Neural cell (in vitro differentiated cells): Measurements from ENCODE around the gene CYP3A5. TPM values are rescaled to one million over a fixed set of nuclear protein-coding genes. Genes with fewer than 3 reads are reported as not detected.

Source experiments
- H2AFZ ChIP-seq: fragments of 200-600, 300-800 bp; sonication (generic), shearing (Covaris generic); 2 replicates; pipeline ENCODE4 v1.6.0; 2014; ENCODE audit warnings: low read depth, mild to moderate bottlenecking, antibody characterized with exemption, low read length, moderate library complexity
- H3F3A ChIP-seq: fragments of 200-600 bp; shearing (Covaris generic); 2 replicates; pipeline ENCODE4 v1.6.1; 2016; ENCODE audit warnings: mild to moderate bottlenecking, moderate library complexity, mixed read lengths, antibody characterized with exemption, low read length; ENCODE audit not compliant: insufficient read depth, poor library complexity, severe bottlenecking
- H3K27ac ChIP-seq: fragments of 200-600, 300-800 bp; sonication (generic), shearing (Covaris generic); 2 replicates; pipeline ENCODE4 v1.5.1; 2014; ENCODE audit warnings: mild to moderate bottlenecking, low read length, moderate library complexity
- H3K27me3 ChIP-seq: fragments of 300-800, 200-600 bp; sonication (generic), shearing (Covaris generic); 2 replicates; pipeline ENCODE4 v1.6.0; 2014; ENCODE audit warnings: mild to moderate bottlenecking, low read depth, low read length, moderate library complexity; ENCODE audit not compliant: insufficient read depth
- H3K36me3 ChIP-seq: fragments of 300-800, 200-600 bp; sonication (generic), shearing (Covaris generic); 2 replicates; pipeline ENCODE4 v1.5.1; 2014; ENCODE audit warnings: mild to moderate bottlenecking, antibody characterized with exemption, low read length, moderate library complexity; ENCODE audit not compliant: insufficient read depth
- H3K4me2 ChIP-seq: fragments of 300-800, 200-600 bp; sonication (generic), shearing (Covaris generic); 2 replicates; pipeline ENCODE4 v1.6.0; 2014; ENCODE audit warnings: mild to moderate bottlenecking, low read length
- H3K4me3 ChIP-seq: fragments of 300-800, 200-600 bp; sonication (generic), shearing (Covaris generic); 2 replicates; pipeline ENCODE4 v1.5.1; 2014; ENCODE audit warnings: mild to moderate bottlenecking, low read length, moderate library complexity
- H3K79me2 ChIP-seq: fragments of 200-600 bp; shearing (Covaris generic); replicated peaks from 2 replicates; pipeline ENCODE4 v1.6.0; 2014; ENCODE audit warnings: mild to moderate bottlenecking, low read length, moderate library complexity; ENCODE audit not compliant: insufficient read depth
- H3K9ac ChIP-seq: fragments of 300-800, 200-600 bp; sonication (generic), shearing (Covaris generic); 2 replicates; pipeline ENCODE4 v1.6.1; 2016; ENCODE audit warnings: mild to moderate bottlenecking, low read length, mixed read lengths
- H3K9me2 ChIP-seq: fragments of 200-600 bp; shearing (Covaris generic); 2 replicates; pipeline ENCODE4 v1.6.1; 2016; ENCODE audit warnings: mild to moderate bottlenecking, low read length, mixed read lengths; ENCODE audit not compliant: insufficient read depth
- H3K9me3 ChIP-seq: fragments of 200-600, 300-800 bp; sonication (generic), shearing (Covaris generic); 2 replicates; pipeline ENCODE4 v1.6.1; 2016; ENCODE audit warnings: mild to moderate bottlenecking, mixed run types, low read length, moderate library complexity, mixed read lengths
- H4K20me1 ChIP-seq: fragments of 200-600 bp; shearing (Covaris generic); 2 replicates; pipeline ENCODE4 v1.6.1; 2016; ENCODE audit warnings: mild to moderate bottlenecking, mixed run types; ENCODE audit not compliant: insufficient read depth
- CTCF ChIP-seq: fragments of 450-650 bp; IDR thresholded peaks from 2 replicates; pipeline ENCODE4 v1.5.1; 2014; ENCODE audit warnings: antibody characterized with exemption, mild to moderate bottlenecking, moderate library complexity; ENCODE audit not compliant: poor library complexity, severe bottlenecking
- EP300 ChIP-seq: fragments of 450-650 bp; conservative IDR thresholded peaks from 2 replicates; pipeline ENCODE4 v1.6.1; 2014; ENCODE audit warnings: antibody characterized with exemption, mild to moderate bottlenecking, moderate library complexity; ENCODE audit not compliant: poor library complexity, severe bottlenecking
- EZH2 ChIP-seq: fragments of 200-600, 300-800 bp; shearing (Covaris generic), sonication (generic); IDR thresholded peaks from 2 replicates; pipeline ENCODE4 v1.6.1; 2014; ENCODE audit warnings: antibody characterized with exemption, low read length, borderline replicate concordance, mild to moderate bottlenecking; ENCODE audit not compliant: insufficient read depth, poor library complexity, severe bottlenecking
- MXI1 ChIP-seq: fragments of 450-650 bp; conservative IDR thresholded peaks from 2 replicates; pipeline ENCODE4 v1.6.1; 2014; ENCODE audit warnings: antibody characterized with exemption, mild to moderate bottlenecking; ENCODE audit not compliant: poor library complexity, severe bottlenecking
- POLR2AphosphoS5 ChIP-seq: IDR thresholded peaks from 2 replicates; pipeline ENCODE4 v1.6.1; 2012
- RAD21 ChIP-seq: fragments of 450-650 bp; conservative IDR thresholded peaks from 2 replicates; pipeline ENCODE4 v1.6.1; 2014; ENCODE audit warnings: antibody characterized with exemption, mild to moderate bottlenecking, moderate library complexity
- SMC3 ChIP-seq: fragments of 450-650 bp; conservative IDR thresholded peaks from 2 replicates; pipeline ENCODE4 v1.6.1; 2014; ENCODE audit warnings: antibody characterized with exemption, mild to moderate bottlenecking, moderate library complexity; ENCODE audit not compliant: poor library complexity
- TAF1 ChIP-seq: IDR thresholded peaks from 2 replicates; pipeline ENCODE4 v1.6.1; 2012; ENCODE audit warnings: low read depth
- polyA plus RNA-seq: library from polyadenylated mRNA; depleted of rRNA; stranded (reverse); fragments of >200 nt; gene quantifications from 2 replicates; pipeline ENCODE4 v1.2.3, GENCODE V29; 2014
- TF ChIP-seq, protein P1 (sequence below): IDR thresholded peaks from 2 replicates; pipeline ENCODE4 v1.6.1; 2012; ENCODE audit warnings: borderline replicate concordance

Gene CYP3A5
- polyA plus RNA-seq, 1 donor from 2014 or later, result not detected

DNA sequence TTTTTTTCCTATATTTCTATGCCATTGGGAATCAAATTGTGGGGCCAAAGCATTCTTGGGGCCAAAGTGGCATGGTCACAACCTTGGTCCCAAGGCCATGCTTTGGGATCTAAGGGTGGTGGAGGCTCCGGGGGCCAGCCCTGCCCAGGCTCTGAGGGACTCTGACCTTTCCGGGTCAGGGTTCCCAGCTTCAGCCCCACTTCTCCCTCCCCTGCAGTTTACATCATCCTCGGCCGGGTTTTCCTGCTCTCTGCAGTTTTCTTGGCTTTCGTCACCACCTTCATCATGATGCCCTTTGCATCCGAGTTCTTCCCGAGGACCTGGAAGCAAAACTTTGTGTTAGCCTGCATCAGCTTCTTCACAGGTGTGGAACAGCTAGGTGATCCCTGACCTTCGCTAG lies 73.3 kb downstream of the CYP3A5 start:
- Histone ChIP-seq H3K9me2 (no peaks in the 10 kb centered on the region), H3K9ac (no peak overlapping the region), H3K27ac (no peak overlapping the region), H2AFZ (no peak overlapping the region), H3F3A (no peaks in the 10 kb centered on the region), H3K4me2 (no peak overlapping the region), H3K4me3 (no peak overlapping the region), H3K27me3 (no peaks in the 10 kb centered on the region), H3K9me3 (no peaks in the 10 kb centered on the region), H3K36me3 (no peaks in the 10 kb centered on the region), H4K20me1 (no peaks in the 10 kb centered on the region), H3K79me2 (no peaks in the 10 kb centered on the region)
- TF ChIP-seq POLR2AphosphoS5 (no peak), MXI1 (no peak), TAF1 (no peak), RAD21 (no peak), EZH2 (no peak), CTCF (no peak), EP300 (no peak), SMC3 (no peak)
- TF ChIP-seq, protein P1, sequence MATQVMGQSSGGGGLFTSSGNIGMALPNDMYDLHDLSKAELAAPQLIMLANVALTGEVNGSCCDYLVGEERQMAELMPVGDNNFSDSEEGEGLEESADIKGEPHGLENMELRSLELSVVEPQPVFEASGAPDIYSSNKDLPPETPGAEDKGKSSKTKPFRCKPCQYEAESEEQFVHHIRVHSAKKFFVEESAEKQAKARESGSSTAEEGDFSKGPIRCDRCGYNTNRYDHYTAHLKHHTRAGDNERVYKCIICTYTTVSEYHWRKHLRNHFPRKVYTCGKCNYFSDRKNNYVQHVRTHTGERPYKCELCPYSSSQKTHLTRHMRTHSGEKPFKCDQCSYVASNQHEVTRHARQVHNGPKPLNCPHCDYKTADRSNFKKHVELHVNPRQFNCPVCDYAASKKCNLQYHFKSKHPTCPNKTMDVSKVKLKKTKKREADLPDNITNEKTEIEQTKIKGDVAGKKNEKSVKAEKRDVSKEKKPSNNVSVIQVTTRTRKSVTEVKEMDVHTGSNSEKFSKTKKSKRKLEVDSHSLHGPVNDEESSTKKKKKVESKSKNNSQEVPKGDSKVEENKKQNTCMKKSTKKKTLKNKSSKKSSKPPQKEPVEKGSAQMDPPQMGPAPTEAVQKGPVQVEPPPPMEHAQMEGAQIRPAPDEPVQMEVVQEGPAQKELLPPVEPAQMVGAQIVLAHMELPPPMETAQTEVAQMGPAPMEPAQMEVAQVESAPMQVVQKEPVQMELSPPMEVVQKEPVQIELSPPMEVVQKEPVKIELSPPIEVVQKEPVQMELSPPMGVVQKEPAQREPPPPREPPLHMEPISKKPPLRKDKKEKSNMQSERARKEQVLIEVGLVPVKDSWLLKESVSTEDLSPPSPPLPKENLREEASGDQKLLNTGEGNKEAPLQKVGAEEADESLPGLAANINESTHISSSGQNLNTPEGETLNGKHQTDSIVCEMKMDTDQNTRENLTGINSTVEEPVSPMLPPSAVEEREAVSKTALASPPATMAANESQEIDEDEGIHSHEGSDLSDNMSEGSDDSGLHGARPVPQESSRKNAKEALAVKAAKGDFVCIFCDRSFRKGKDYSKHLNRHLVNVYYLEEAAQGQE, result no peak

DNA sequence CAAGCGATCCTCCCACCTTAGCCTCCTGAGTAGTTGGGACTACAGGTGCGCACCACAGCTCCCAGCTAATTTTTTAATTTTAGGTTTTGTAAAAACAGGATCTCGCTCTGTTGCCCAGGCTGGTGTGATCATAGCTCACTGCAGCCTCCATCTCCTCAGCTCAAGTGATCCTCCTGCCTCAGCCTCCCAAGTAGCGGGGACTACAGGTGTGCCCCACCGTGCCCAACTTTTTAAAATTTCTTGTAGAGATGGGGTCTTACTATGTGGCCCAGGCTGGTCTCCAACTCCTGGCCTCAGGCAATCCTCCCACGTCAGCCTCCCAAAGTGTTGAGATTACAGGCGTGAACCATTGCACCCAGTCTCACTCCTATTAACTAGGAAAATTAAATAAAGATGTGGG lies 74.3 kb downstream of the CYP3A5 start:
- Histone ChIP-seq H3K9me2 (no peaks in the 10 kb centered on the region), H2AFZ (no peak overlapping the region), H3K79me2 (no peaks in the 10 kb centered on the region), H3K36me3 (no peaks in the 10 kb centered on the region), H3F3A (no peaks in the 10 kb centered on the region), H4K20me1 (no peaks in the 10 kb centered on the region), H3K9me3 (no peaks in the 10 kb centered on the region), H3K27ac (no peak overlapping the region), H3K9ac (no peak overlapping the region), H3K4me2 (no peak overlapping the region), H3K27me3 (no peaks in the 10 kb centered on the region), H3K4me3 (no peak overlapping the region)
- no peak for TF ChIP-seq MXI1
